DND-41 (cell line): Measurements from ENCODE around the gene MUC6.

ENCODE experiments used
- ATAC-seq: fragments of 200-7000 bp; cut with Tn5 transposase; 3 replicates; pipeline ENCODE4 v1.9.1; 2021; ENCODE audit warnings: low read depth; ENCODE audit not compliant: insufficient read depth
- DNase-seq: peaks from one replicate; pipeline ENCODE4 v3.0.0-alpha.2; 2020
- H2AFZ ChIP-seq: 2 replicates; pipeline ENCODE4 v1.6.0; 2012; ENCODE audit warnings: low read depth, low read length
- H3K27ac ChIP-seq: 2 replicates; pipeline ENCODE4 v1.5.1; 2012; ENCODE audit warnings: low read length, inconsistent platforms
- H3K27me3 ChIP-seq: fragments of 200-600 bp; sonication (generic); 2 replicates; pipeline ENCODE4 v1.6.0; 2012; ENCODE audit warnings: low read length, mild to moderate bottlenecking, inconsistent platforms; ENCODE audit not compliant: insufficient read depth, poor library complexity
- H3K36me3 ChIP-seq: 2 replicates; pipeline ENCODE4 v1.5.1; 2012; ENCODE audit warnings: low read length, inconsistent platforms; ENCODE audit not compliant: insufficient read depth
- H3K4me1 ChIP-seq: 2 replicates; pipeline ENCODE4 v1.5.1; 2012; ENCODE audit warnings: mild to moderate bottlenecking, low read length; ENCODE audit not compliant: insufficient read depth
- H3K4me2 ChIP-seq: 2 replicates; pipeline ENCODE4 v1.6.0; 2012; ENCODE audit warnings: mild to moderate bottlenecking, moderate library complexity, low read length, inconsistent platforms; ENCODE audit not compliant: insufficient read depth
- H3K4me3 ChIP-seq, 2 experiments: fragments of 200-600 bp in 1 of 2; shearing (Covaris generic) in 1 of 2; 2 replicates each; pipeline ENCODE4 v1.5.1; 2012 to 2016; ENCODE audit warnings: inconsistent platforms in 2 of 2, low read length in 2 of 2, mild to moderate bottlenecking in 2 of 2, low read depth in 1 of 2, moderate library complexity in 1 of 2
- H3K79me2 ChIP-seq: 2 replicates; pipeline ENCODE4 v1.6.0; 2012; ENCODE audit warnings: low read length, inconsistent platforms; ENCODE audit not compliant: insufficient read depth
- H3K9ac ChIP-seq: 2 replicates; pipeline ENCODE4 v1.6.0; 2012; ENCODE audit warnings: low read depth, mild to moderate bottlenecking, inconsistent platforms, low read length, moderate library complexity
- H3K9me3 ChIP-seq: 2 replicates; pipeline ENCODE4 v1.5.1; 2012; ENCODE audit warnings: low read length, moderate library complexity, mild to moderate bottlenecking, inconsistent platforms; ENCODE audit not compliant: insufficient read depth, severe bottlenecking
- H4K20me1 ChIP-seq: 2 replicates; pipeline ENCODE4 v1.6.0; 2012; ENCODE audit warnings: low read length; ENCODE audit not compliant: insufficient read depth
- EZH2 ChIP-seq: IDR thresholded peaks from 3 replicates; pipeline ENCODE4 v1.6.1; 2012; ENCODE audit warnings: borderline replicate concordance, low read depth, mild to moderate bottlenecking, moderate library complexity, low read length, inconsistent platforms; ENCODE audit not compliant: severe bottlenecking
- TF ChIP-seq, protein P1 (sequence below): IDR thresholded peaks from 2 replicates; pipeline ENCODE4 v1.5.1; 2012; ENCODE audit warnings: borderline replicate concordance, low read length, moderate library complexity, mild to moderate bottlenecking; ENCODE audit not compliant: poor library complexity, severe bottlenecking; ENCODE audit errors: extremely low read depth

The MUC6 gene

DNA sequence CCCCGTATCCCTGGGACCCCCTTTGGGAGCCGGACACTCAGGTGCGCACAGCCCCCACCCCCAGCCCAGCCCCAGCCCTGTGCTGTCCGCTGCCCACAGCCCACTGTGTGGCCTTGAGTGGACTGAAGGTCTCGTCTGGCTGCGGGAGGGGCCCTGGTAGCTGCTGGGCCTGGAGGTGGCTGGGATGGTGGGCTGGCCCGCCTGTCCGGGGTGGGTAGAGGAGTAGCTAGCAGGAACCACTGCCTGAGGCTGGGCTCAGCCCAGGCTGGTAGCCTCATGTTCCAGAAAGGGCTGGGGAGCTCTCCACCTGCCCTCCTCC, 4.6 kb upstream of the MUC6 start:
- H4K20me1 ChIP-seq = no peaks in the 10 kb centered on the region
- no peaks in the 10 kb centered on the region for H3K79me2 ChIP-seq
- no peak for ATAC-seq
- H3K27ac ChIP-seq = no peak overlapping the region
- no peak overlapping the region for H3K4me3 ChIP-seq
- H3K4me2 ChIP-seq = no peak overlapping the region
- H3K36me3 ChIP-seq = no peaks in the 10 kb centered on the region
- H3K9ac ChIP-seq = no peak overlapping the region
- TF ChIP-seq, protein P1, sequence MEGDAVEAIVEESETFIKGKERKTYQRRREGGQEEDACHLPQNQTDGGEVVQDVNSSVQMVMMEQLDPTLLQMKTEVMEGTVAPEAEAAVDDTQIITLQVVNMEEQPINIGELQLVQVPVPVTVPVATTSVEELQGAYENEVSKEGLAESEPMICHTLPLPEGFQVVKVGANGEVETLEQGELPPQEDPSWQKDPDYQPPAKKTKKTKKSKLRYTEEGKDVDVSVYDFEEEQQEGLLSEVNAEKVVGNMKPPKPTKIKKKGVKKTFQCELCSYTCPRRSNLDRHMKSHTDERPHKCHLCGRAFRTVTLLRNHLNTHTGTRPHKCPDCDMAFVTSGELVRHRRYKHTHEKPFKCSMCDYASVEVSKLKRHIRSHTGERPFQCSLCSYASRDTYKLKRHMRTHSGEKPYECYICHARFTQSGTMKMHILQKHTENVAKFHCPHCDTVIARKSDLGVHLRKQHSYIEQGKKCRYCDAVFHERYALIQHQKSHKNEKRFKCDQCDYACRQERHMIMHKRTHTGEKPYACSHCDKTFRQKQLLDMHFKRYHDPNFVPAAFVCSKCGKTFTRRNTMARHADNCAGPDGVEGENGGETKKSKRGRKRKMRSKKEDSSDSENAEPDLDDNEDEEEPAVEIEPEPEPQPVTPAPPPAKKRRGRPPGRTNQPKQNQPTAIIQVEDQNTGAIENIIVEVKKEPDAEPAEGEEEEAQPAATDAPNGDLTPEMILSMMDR = no peak
- TF ChIP-seq EZH2 = no peak
- H3K27me3 ChIP-seq = no peaks in the 10 kb centered on the region
- no peak for DNase-seq
- no peaks in the 10 kb centered on the region for H3K9me3 ChIP-seq
- H2AFZ ChIP-seq = no peak overlapping the region
- no peaks in the 10 kb centered on the region for H3K4me1 ChIP-seq

- no peak overlapping the region for H3K4me2 ChIP-seq
- H4K20me1 ChIP-seq = no peaks in the 10 kb centered on the region
- no peaks in the 10 kb centered on the region for H3K36me3 ChIP-seq
- H3K4me3 ChIP-seq = no peak overlapping the region
- no peak overlapping the region for H3K9ac ChIP-seq
- no peak for ATAC-seq
- no peaks in the 10 kb centered on the region for H3K79me2 ChIP-seq
- H3K27me3 ChIP-seq = no peaks in the 10 kb centered on the region
- TF ChIP-seq, protein P1 = no peak
- no peak for TF ChIP-seq EZH2
- H3K27ac ChIP-seq = no peak overlapping the region
- H3K4me1 ChIP-seq = no peaks in the 10 kb centered on the region
- no peak overlapping the region for H2AFZ ChIP-seq
- DNase-seq = no peak
- H3K9me3 ChIP-seq = no peaks in the 10 kb centered on the region
These were observed 4.1 kb upstream of the MUC6 start for GRCh38 chr11:1040428-1041148.

DNA sequence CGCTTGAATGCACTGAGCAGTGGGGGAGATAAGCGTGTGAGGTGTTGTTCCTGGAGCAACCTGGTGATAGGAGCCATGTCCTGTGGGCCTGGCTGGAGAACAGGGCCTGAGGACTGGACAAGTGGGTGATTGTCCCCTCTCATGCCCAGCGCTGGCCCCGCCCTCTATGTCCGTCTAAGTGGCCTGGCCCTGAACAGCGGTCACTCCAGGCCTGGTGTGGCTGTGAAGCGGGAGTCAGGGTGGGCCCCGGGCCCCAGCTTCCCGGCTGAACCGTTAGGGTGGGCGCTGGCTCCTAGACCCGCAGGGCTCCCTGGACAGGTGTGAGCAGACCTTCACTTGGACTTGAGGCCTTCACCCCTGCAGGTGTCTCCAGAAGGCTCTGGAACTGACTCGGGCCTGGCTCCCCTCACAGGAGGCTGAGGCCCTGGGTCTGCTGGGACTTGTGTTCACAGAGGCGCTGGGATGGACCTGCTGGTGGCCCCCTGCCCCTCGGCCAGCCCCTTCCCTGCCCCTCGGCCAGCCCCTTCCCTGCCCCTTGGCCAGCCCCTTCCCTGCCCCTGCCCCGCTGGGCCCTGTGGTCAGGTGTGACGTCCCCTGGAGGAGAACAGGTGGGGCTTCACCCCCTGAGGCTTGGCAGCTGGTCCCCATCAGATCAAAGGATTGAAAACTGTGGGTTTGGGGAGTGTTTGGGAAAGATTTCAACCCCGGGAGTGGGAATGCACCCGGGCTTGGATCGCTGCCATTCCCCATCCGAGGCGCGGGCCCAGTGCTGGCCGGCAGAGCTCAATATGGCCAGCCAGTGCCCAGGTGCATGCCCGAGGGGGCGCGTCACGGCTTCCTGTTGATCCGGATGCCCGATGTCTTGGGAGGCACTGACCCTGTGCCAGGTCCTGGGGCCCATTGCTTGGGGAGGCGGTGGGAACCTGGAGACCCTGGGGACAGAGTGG, 3.2 kb upstream of the MUC6 start:
- no peaks in the 10 kb centered on the region for H3K9me3 ChIP-seq
- no peaks in the 10 kb centered on the region for H3K4me1 ChIP-seq
- H3K36me3 ChIP-seq = no peaks in the 10 kb centered on the region
- no peak overlapping the region for H3K27ac ChIP-seq
- H3K79me2 ChIP-seq = no peaks in the 10 kb centered on the region
- ATAC-seq = no peak
- H2AFZ ChIP-seq = no peak overlapping the region
- H3K27me3 ChIP-seq = no peaks in the 10 kb centered on the region
- no peak overlapping the region for H3K9ac ChIP-seq
- TF ChIP-seq, protein P1 = no peak
- TF ChIP-seq EZH2 = no peak
- no peaks in the 10 kb centered on the region for H4K20me1 ChIP-seq
- H3K4me3 ChIP-seq = no peak overlapping the region
- DNase-seq = no peak
- no peak overlapping the region for H3K4me2 ChIP-seq
